Measurements from ENCODE around the gene ACO2. TPM values are rescaled to one million over a fixed set of nuclear protein-coding genes. Genes with fewer than 3 reads are reported as not detected.

The ACO2 gene
- total RNA-seq, 2 experiments from 2014 or later, result 96.5 to 97.7 TPM

DNA sequence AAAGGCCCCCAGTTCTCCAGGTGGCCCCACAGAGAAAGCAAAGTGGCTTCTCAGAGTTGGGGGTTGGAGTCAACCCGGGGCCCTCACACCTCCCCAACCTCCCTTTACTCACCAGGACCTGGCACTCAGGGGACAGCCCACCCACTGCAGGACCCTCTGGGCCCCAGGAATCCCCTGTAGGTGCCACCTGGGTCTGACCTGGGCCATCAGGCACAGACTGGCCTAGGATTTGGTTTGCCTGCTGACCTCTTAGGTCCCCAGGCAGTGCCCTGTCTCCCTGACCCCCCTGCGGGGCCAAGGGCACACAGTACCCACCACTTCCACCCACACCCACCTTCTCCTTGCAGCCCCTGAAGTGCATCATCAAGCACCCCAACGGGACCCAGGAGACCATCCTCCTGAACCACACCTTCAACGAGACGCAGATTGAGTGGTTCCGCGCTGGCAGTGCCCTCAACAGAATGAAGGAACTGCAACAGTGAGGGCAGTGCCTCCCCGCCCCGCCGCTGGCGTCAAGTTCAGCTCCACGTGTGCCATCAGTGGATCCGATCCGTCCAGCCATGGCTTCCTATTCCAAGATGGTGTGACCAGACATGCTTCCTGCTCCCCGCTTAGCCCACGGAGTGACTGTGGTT lies 59.3 kb downstream of the ACO2 start:
- ChIA-PET POLR2A (interaction anchor here (1.0 to 2.2 kb wide), 4 partner anchors 14 to 116 kb away, joined by 3 to 7 read pairs (median 4); partner anchors contain the start of gene TOB2), CTCF (interaction anchor here (1.6 to 8.4 kb wide), 3 partner anchors 14 to 127 kb away, joined by 5 to 106 read pairs (median 14); no protein-coding TSS in a partner anchor)
- Mint-ChIP-seq H3K36me3 (ENCODE audit: low read depth) (peaks cover 25% of the 10 kb centered on the region), H3K4me3 (no peak overlapping the region), H3K27ac (no peak overlapping the region), H3K4me1 (ENCODE audit: low read depth) (peaks cover 16% of the 10 kb centered on the region), H3K9me3 (no peaks in the 10 kb centered on the region), H3K27me3 (no peaks in the 10 kb centered on the region)
- intact Hi-C loops (cut with micrococcal nuclease), result loop anchor here (5.0 kb wide), 1 partner anchor 126 kb away; no protein-coding TSS in a partner anchor
- TF ChIP-seq, protein P1, sequence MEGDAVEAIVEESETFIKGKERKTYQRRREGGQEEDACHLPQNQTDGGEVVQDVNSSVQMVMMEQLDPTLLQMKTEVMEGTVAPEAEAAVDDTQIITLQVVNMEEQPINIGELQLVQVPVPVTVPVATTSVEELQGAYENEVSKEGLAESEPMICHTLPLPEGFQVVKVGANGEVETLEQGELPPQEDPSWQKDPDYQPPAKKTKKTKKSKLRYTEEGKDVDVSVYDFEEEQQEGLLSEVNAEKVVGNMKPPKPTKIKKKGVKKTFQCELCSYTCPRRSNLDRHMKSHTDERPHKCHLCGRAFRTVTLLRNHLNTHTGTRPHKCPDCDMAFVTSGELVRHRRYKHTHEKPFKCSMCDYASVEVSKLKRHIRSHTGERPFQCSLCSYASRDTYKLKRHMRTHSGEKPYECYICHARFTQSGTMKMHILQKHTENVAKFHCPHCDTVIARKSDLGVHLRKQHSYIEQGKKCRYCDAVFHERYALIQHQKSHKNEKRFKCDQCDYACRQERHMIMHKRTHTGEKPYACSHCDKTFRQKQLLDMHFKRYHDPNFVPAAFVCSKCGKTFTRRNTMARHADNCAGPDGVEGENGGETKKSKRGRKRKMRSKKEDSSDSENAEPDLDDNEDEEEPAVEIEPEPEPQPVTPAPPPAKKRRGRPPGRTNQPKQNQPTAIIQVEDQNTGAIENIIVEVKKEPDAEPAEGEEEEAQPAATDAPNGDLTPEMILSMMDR (IDR thresholded peaks at IDR 0.05), result no peak
- DNase-seq (no peak), ATAC-seq (no peak)

- CTCF ChIA-PET, result interaction anchor here (8.4 kb wide), 1 partner anchor 128 kb away, joined by 106 read pairs; no protein-coding TSS in a partner anchor
- POLR2A ChIA-PET, result interaction anchor here (1.0 to 2.2 kb wide), 2 partner anchors 14 to 82 kb away, joined by 4 to 7 read pairs; partner anchors contain the start of gene TOB2
- DNase-seq, result no peak
- Mint-ChIP-seq H3K27me3 (no peaks in the 10 kb centered on the region), H3K4me3 (no peak overlapping the region), H3K36me3 (ENCODE audit: low read depth) (peaks cover 25% of the 10 kb centered on the region), H3K9me3 (no peaks in the 10 kb centered on the region), H3K27ac (no peak overlapping the region), H3K4me1 (ENCODE audit: low read depth) (peaks cover 15% of the 10 kb centered on the region)
- intact Hi-C loops (cut with micrococcal nuclease), result loop anchor here (5.0 kb wide), 1 partner anchor 127 kb away; no protein-coding TSS in a partner anchor
- no peak for ATAC-seq
- TF ChIP-seq, protein P1 (IDR thresholded peaks at IDR 0.05), result no peak
Measured at GRCh38 chr22:41528938-41529561, 60.1 kb downstream of the ACO2 start.

GRCh38 chr22:41530890-41531714 lies 62.2 kb downstream of the ACO2 start:
- no peak for DNase-seq
- Mint-ChIP-seq H3K27ac (no peak overlapping the region), H3K4me3 (no peak overlapping the region), H3K9me3 (no peaks in the 10 kb centered on the region), H3K36me3 (ENCODE audit: low read depth) (peaks cover 25% of the 10 kb centered on the region), H3K27me3 (no peaks in the 10 kb centered on the region), H3K4me1 (ENCODE audit: low read depth) (peaks cover 3% of the 10 kb centered on the region)
- TF ChIP-seq, protein P1 (IDR thresholded peaks at IDR 0.05), result no peak
- intact Hi-C loops (cut with micrococcal nuclease), result no loop called here
- POLR2A ChIA-PET, result interaction anchor here (0.6 kb wide), 1 partner anchor 82 kb away, joined by 3 read pairs; no protein-coding TSS in a partner anchor
- CTCF ChIA-PET, result interaction anchor here (0.9 to 2.2 kb wide), 5 partner anchors 13 to 129 kb away, joined by 3 to 14 read pairs (median 3); no protein-coding TSS in a partner anchor
- no peak for ATAC-seq

DNA sequence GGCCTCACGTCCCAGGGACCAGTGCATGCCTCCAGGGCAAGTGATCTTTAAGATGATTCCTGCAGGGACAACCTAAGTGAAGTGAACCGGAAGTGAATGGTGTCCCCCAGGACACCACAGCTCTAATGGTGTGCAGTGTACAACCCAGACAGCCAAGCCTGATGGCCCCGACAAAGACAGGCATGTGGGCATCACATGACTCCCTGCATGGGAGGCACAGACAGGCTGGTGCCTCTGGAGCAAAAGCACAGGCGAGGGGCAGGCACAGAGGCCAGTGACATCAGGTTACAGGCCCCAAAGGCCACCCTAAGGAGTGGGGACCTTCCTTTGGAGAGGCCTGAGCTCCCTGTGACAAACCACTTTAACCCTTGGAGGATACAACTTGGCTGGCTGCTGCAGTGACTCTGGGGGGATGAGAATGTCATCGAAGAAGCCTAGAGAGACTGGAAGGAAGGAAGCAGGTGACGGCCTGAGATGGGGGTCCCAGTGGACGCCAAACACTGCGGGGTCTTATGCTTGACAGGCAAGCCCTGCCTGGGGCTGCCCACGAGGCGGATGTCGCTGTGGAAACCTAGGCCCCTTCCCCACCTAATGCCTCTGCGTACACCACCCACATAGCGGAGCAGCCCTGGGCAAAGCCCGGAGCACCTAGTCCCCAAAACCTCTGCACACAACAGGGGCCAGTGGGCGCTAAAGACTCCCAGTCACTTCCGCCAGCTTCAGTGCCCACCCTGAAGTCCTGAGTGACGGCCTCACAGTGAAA lies 63.0 kb downstream of the ACO2 start:
- Mint-ChIP-seq H3K36me3 (ENCODE audit: low read depth) (peaks cover 25% of the 10 kb centered on the region), H3K4me1 (ENCODE audit: low read depth) (peaks cover 3% of the 10 kb centered on the region), H3K9me3 (no peaks in the 10 kb centered on the region), H3K27me3 (no peaks in the 10 kb centered on the region), H3K27ac (no peak overlapping the region), H3K4me3 (no peak overlapping the region)
- CTCF ChIA-PET, result interaction anchor here (1.0 to 2.2 kb wide), 5 partner anchors 43 to 166 kb away, joined by 3 to 14 read pairs (median 3); partner anchors contain the start of gene PMM1
- TF ChIP-seq, protein P1 (IDR thresholded peaks at IDR 0.05), result no peak
- ATAC-seq (no peak), DNase-seq (no peak)
- intact Hi-C loops (cut with micrococcal nuclease), result no loop called here
- POLR2A ChIA-PET, result interaction anchor here (1.1 to 1.4 kb wide), 2 partner anchors 10 to 12 kb away, joined by 3 read pairs; partner anchors contain the start of gene POLR3H
